BJ (cell line): ENCODE data around the gene HDGFL3. TPM values are rescaled to one million over a fixed set of nuclear protein-coding genes. Genes with fewer than 3 reads are reported as not detected.
"Not testable (repeated sequence)": the region's sequence is repeated elsewhere in the genome, so short reads cannot be mapped to it uniquely, and the experiment has no call there.

Source experiments
- CTCF ChIA-PET: fragments of 350-600 bp; formaldehyde crosslinking; extraction: SDS; loops from one replicate; lab custom pipeline; 2021; ENCODE audit warnings: antibody characterized with exemption, inconsistent platforms; lab: Yijun Ruan, JAX
- POLR2A ChIA-PET: fragments of 300-600 bp; sonication (Branson Sonifier 250); formaldehyde crosslinking; extraction: SDS; loops from one replicate; lab custom pipeline; 2021; ENCODE audit warnings: antibody characterized with exemption; lab: Charles Lee
- DNase-seq: peaks from one replicate; pipeline ENCODE4 v3.0.0-alpha.2; 2011; ENCODE audit warnings: low read depth
- H3K27me3 ChIP-seq: 2 replicates; pipeline ENCODE4 v1.6.0; 2011; ENCODE audit warnings: low read length; ENCODE audit not compliant: control insufficient read depth, insufficient read depth
- H3K36me3 ChIP-seq: 2 replicates; pipeline ENCODE4 v1.5.1; 2011; ENCODE audit warnings: low read length; ENCODE audit not compliant: control insufficient read depth, insufficient read depth
- H3K4me3 ChIP-seq: 2 replicates; pipeline ENCODE4 v1.5.1; 2011; ENCODE audit warnings: low read depth, mild to moderate bottlenecking, control low read depth, low read length
- polyA plus RNA-seq: library from polyadenylated mRNA; depleted of rRNA; stranded (reverse); fragments of >200 nt; gene quantifications from 2 replicates; pipeline ENCODE4 v1.2.3, GENCODE V29; 2011
- TF ChIP-seq, protein P1 (sequence below): IDR thresholded peaks from 2 replicates; pipeline ENCODE4 v1.5.1; 2011; ENCODE audit warnings: low read depth, mild to moderate bottlenecking, control low read depth, inconsistent platforms, low read length, moderate library complexity; ENCODE audit not compliant: insufficient read depth

The HDGFL3 gene
- polyA plus RNA-seq, 1 experiment: 5.7 TPM

DNA sequence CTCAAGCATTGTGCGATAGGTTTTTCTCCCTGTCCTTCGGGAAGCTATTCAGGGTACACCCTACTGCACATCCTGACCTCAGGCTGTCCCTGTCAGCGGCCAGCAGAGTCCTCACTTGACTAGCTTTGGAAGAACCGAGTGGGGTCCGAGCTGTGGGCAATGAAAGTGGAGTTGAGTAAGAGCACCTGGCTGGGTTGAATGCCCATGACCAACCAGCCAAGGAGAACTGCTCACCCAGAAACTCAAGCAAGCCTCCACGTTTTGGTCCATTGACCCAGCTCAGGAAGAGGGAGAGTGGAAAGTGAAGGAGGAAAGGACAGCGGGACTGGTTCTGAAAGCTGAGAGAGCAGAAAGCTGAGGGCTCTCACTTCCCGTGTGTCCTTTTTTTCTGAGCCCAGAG, 36.0 kb upstream of the HDGFL3 start:
- Histone ChIP-seq H3K4me3 (no peak overlapping the region), H3K36me3 (no peaks in the 10 kb centered on the region), H3K27me3 (peaks cover 4% of the 10 kb centered on the region; the same call in 1 of the 2 replicates)
- POLR2A ChIA-PET: no interaction called here
- DNase-seq: no peak
- CTCF ChIA-PET: interaction anchor here (1.0 to 9.6 kb wide), 3 partner anchors 10 to 193 kb away, joined by 3 to 145 read pairs (median 3); no protein-coding TSS in a partner anchor
- TF ChIP-seq, protein P1, sequence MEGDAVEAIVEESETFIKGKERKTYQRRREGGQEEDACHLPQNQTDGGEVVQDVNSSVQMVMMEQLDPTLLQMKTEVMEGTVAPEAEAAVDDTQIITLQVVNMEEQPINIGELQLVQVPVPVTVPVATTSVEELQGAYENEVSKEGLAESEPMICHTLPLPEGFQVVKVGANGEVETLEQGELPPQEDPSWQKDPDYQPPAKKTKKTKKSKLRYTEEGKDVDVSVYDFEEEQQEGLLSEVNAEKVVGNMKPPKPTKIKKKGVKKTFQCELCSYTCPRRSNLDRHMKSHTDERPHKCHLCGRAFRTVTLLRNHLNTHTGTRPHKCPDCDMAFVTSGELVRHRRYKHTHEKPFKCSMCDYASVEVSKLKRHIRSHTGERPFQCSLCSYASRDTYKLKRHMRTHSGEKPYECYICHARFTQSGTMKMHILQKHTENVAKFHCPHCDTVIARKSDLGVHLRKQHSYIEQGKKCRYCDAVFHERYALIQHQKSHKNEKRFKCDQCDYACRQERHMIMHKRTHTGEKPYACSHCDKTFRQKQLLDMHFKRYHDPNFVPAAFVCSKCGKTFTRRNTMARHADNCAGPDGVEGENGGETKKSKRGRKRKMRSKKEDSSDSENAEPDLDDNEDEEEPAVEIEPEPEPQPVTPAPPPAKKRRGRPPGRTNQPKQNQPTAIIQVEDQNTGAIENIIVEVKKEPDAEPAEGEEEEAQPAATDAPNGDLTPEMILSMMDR: no peak

DNA sequence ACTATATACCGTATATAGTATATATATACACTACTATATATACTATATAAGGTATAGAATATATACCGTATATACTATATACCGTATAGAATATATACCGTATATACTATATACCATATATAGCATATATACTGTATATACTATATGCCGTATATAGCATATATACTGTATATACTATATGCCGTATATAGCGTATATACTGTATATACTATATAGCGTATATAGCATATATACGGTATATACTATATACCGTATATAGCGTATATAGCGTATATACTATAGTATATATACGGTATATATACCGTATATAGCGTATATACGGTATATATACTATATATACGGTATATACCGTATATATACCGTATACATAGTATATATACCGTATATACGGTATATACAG, 22.6 kb upstream of the HDGFL3 start:
- no peaks in the 10 kb centered on the region for H3K27me3 ChIP-seq
- TF ChIP-seq, protein P1: no peak
- ChIA-PET POLR2A (no interaction called here), CTCF (no interaction called here)
- no peaks in the 10 kb centered on the region for H3K36me3 ChIP-seq
- DNase-seq: no peak
- H3K4me3 ChIP-seq: no peak overlapping the region

DNA sequence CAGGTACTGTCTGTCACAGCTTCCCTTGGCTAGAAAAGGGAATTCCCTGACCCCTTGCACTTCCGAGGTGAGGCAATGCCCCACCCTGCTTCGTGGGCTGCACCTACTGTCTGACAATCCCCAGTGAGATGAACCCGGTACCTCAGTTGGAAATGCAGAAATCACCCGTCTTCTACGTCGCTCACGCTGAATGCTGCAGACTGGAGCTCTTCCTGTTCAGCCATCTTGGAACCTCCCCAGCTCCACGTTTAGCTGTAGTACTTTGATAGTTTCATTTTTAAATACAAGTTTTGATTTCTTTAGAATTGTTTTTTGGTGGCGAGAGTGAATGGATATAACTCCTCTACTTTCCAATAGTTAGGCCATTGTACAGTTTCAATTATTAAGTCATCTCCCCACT, 17.8 kb upstream of the HDGFL3 start:
- POLR2A ChIA-PET: no interaction called here
- Histone ChIP-seq H3K36me3 (no peaks in the 10 kb centered on the region), H3K4me3 (no peak overlapping the region), H3K27me3 (no peaks in the 10 kb centered on the region)
- TF ChIP-seq, protein P1: no peak
- no peak for DNase-seq
- CTCF ChIA-PET: interaction anchor here (1.5 kb wide), 1 partner anchor 13 kb away, joined by 3 read pairs; no protein-coding TSS in a partner anchor

DNA sequence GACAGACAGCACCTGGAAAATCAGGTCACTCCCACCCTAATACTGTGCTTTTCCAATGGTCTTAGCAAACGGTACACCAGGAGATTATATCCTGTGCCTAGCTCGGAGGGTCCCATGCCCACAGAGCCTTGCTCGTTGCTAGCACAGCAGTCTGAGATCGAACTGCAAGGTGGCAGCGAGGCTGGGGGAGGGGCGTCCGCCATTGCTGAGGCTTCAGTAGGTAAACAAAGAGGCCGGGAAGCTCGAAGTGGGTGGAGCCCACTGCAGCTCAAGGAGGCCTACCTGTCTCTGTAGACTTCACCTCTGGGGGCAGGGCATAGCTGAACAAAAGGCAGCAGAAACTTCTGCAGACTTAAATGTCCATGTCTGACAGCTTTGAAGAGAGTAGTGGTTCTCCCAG, 14.2 kb upstream of the HDGFL3 start:
- POLR2A ChIA-PET, DNase-seq, H3K36me3 ChIP-seq, CTCF ChIA-PET, H3K27me3 ChIP-seq, H3K4me3 ChIP-seq: not testable (repeated sequence)

DNA sequence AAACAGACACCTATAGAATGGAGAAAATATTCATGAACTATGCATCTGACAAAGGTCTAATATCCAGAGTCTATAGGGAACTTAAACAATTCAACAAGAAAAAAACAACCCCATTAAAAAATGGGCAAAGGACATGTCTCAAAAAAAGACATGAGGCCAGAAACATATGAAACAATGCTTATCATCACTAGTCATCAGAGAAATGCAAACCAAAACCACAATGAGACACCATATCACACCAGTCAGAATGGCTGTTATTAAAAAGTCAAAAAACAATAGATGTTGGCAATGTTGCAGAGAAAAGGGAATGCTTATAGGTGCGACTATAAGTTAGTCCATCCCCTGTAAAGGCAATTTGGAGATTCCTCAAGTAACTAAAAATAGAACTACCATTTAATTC, 11.4 kb upstream of the HDGFL3 start:
- ChIA-PET POLR2A (no interaction called here), CTCF (interaction anchor here (1.3 kb wide), 1 partner anchor 11 kb away, joined by 4 read pairs; no protein-coding TSS in a partner anchor)
- no peaks in the 10 kb centered on the region for H3K27me3 ChIP-seq
- H3K4me3 ChIP-seq: no peak overlapping the region
- TF ChIP-seq, protein P1: no peak
- H3K36me3 ChIP-seq: no peaks in the 10 kb centered on the region
- no peak for DNase-seq

DNA sequence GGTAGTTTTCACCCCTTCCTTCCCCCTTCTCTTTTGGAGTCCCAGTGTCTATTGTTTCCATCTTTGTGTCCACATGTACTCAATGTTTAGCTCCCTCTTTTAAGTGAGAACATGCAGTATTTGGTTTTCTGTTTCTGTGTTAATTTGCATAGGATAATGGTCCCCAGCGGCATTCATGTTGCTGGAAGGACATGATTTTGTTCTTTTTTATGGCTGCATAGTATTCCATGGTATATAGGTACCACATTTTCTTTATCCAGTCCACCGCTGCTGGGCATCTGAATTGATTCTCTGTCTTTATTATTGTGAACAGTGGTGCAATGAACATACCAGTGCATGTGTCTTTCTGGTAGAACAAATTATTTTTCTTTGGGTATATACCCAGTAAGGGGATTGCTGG, 7.7 kb upstream of the HDGFL3 start:
- H3K36me3 ChIP-seq: no peaks in the 10 kb centered on the region
- POLR2A ChIA-PET: no interaction called here
- H3K4me3 ChIP-seq: no peak overlapping the region
- DNase-seq: no peak
- TF ChIP-seq, protein P1: no peak
- CTCF ChIA-PET: no interaction called here
- peaks cover 2% of the 10 kb centered on the region; the same call in 1 of the 2 replicates for H3K27me3 ChIP-seq
